OCI-LY7 (cell line): ENCODE measurements around the gene VEPH1. TPM values are rescaled to one million over a fixed set of nuclear protein-coding genes. Genes with fewer than 3 reads are reported as not detected.

Experiments
- BruUV-seq: library from RNA; stranded (reverse); fragments of 400-500 nt; replicated peaks from 2 replicates; lab custom pipeline; 2021; lab: Mats Ljungman, UMichigan
- CTCF ChIA-PET: fragments of 300-600 bp; sonication (Branson Sonifier 250); formaldehyde crosslinking; loops from one replicate; lab custom pipeline; 2022; ENCODE audit warnings: antibody characterized with exemption; ENCODE audit not compliant: unreplicated experiment; lab: Charles Lee
- POLR2A ChIA-PET: fragments of 300-600 bp; sonication (Branson Sonifier 250); formaldehyde crosslinking; loops from one replicate; lab custom pipeline; 2022; ENCODE audit warnings: antibody characterized with exemption; lab: Charles Lee
- DNase-seq: peaks from one replicate; pipeline ENCODE4 v3.0.0-alpha.2; 2015; ENCODE audit warnings: low spot score
- H2AFZ ChIP-seq: fragments of 200-600 bp; sonication (generic), shearing (Covaris generic); 2 replicates; pipeline ENCODE4 v1.6.1; 2014; ENCODE audit warnings: mild to moderate bottlenecking, antibody characterized with exemption, low read length, moderate library complexity
- H3K27ac ChIP-seq: fragments of 200-600 bp; sonication (generic); 2 replicates; pipeline ENCODE4 v1.5.1; 2014; ENCODE audit warnings: mixed run types, low read depth, mild to moderate bottlenecking, moderate library complexity, low read length, inconsistent platforms; ENCODE audit not compliant: poor library complexity, severe bottlenecking
- H3K36me3 ChIP-seq: fragments of 200-600 bp; sonication (generic); 2 replicates; pipeline ENCODE4 v1.6.1; 2014; ENCODE audit warnings: mild to moderate bottlenecking, antibody characterized with exemption, low read length, moderate library complexity, mixed read lengths; ENCODE audit not compliant: insufficient read depth
- H3K4me1 ChIP-seq: fragments of 200-600 bp; sonication (generic); 2 replicates; pipeline ENCODE4 v1.5.1; 2014; ENCODE audit warnings: mild to moderate bottlenecking, low read length; ENCODE audit not compliant: insufficient read depth, poor library complexity, severe bottlenecking
- H3K4me2 ChIP-seq: fragments of 200-600 bp; sonication (generic); 2 replicates; pipeline ENCODE4 v1.6.1; 2014; ENCODE audit warnings: mild to moderate bottlenecking, low read length
- H3K4me3 ChIP-seq: fragments of 200-600 bp; sonication (generic); 2 replicates; pipeline ENCODE4 v1.5.1; 2014; ENCODE audit warnings: mild to moderate bottlenecking, low read depth, low read length; ENCODE audit not compliant: poor library complexity, severe bottlenecking
- H3K79me2 ChIP-seq: fragments of 200-600 bp; sonication (generic); 2 replicates; pipeline ENCODE4 v1.6.1; 2016; ENCODE audit warnings: low read depth, mild to moderate bottlenecking, low read length, moderate library complexity, mixed read lengths; ENCODE audit not compliant: insufficient read depth
- H3K9me2 ChIP-seq: fragments of 200-600 bp; sonication (generic); 2 replicates; pipeline ENCODE4 v1.6.1; 2016; ENCODE audit warnings: mild to moderate bottlenecking, low read length, mixed read lengths; ENCODE audit not compliant: insufficient read depth
- H3K9me3 ChIP-seq: fragments of 200-600 bp; sonication (generic); 2 replicates; pipeline ENCODE4 v1.6.1; 2014; ENCODE audit warnings: mild to moderate bottlenecking, mixed run types, low read length, mixed read lengths
- H4K20me1 ChIP-seq: fragments of 200-600 bp; sonication (generic); 2 replicates; pipeline ENCODE4 v1.6.1; 2014; ENCODE audit warnings: mild to moderate bottlenecking, antibody characterized with exemption, low read length, moderate library complexity, mixed read lengths; ENCODE audit not compliant: insufficient read depth
- CTCF ChIP-seq: fragments of 200-600 bp; sonication (generic); conservative IDR thresholded peaks from 2 replicates; pipeline ENCODE4 v1.5.1; 2014; ENCODE audit warnings: mild to moderate bottlenecking, antibody characterized with exemption, low read length, moderate library complexity, mixed read lengths
- EZH2phosphoT487 ChIP-seq: fragments of 200-600 bp; sonication (generic); IDR thresholded peaks from 2 replicates; pipeline ENCODE4 v1.6.1; 2018; ENCODE audit warnings: low read depth, borderline replicate concordance, mild to moderate bottlenecking, mixed run types, antibody characterized with exemption, low read length, moderate library complexity, mixed read lengths
- intact Hi-C: fragments of 100-400 bp; cut with micrococcal nuclease; formaldehyde crosslinking; loops from one replicate; pipeline ENCODE4 v1.10.0; 2022; ENCODE audit not compliant: unreplicated experiment
- total RNA-seq, 2 experiments: library from RNA; depleted of rRNA in 1 of 2; stranded (reverse); fragments of >200 nt in 1 of 2; shearing (Covaris generic) in 1 of 2; gene quantifications; 2 replicates each; pipeline ENCODE4 v1.2.3, GENCODE V29; 2014 to 2022

Gene VEPH1
- total RNA-seq, 2 experiments from 2014 or later: not detected

GRCh38 chr3:157527131-157527881 is 24.1 kb upstream of the VEPH1 start:
- Histone ChIP-seq H3K36me3 (no peaks in the 10 kb centered on the region), H3K79me2 (no peaks in the 10 kb centered on the region), H3K9me2 (no peaks in the 10 kb centered on the region), H3K4me3 (no peak overlapping the region), H3K9me3 (no peaks in the 10 kb centered on the region), H3K4me1 (no peaks in the 10 kb centered on the region), H3K27ac (no peak overlapping the region), H4K20me1 (no peaks in the 10 kb centered on the region), H3K4me2 (no peak overlapping the region), H2AFZ (no peak overlapping the region)
- intact Hi-C loops: no loop called here
- CTCF ChIA-PET: no interaction called here
- no peak for TF ChIP-seq CTCF
- TF ChIP-seq EZH2phosphoT487: no peak
- no peak for DNase-seq
- POLR2A ChIA-PET: interaction anchor here (0.6 kb wide), 1 partner anchor 1016 kb away, joined by 3 read pairs; no protein-coding TSS in a partner anchor
- no TSS peak for BruUV-seq

GRCh38 chr3:157526036-157526435 is 22.8 kb upstream of the VEPH1 start:
- intact Hi-C loops: no loop called here
- H3K36me3 ChIP-seq: no peaks in the 10 kb centered on the region
- DNase-seq: no peak
- no peak overlapping the region for H2AFZ ChIP-seq
- no peak overlapping the region for H3K27ac ChIP-seq
- no peaks in the 10 kb centered on the region for H3K9me3 ChIP-seq
- H3K4me2 ChIP-seq: no peak overlapping the region
- ChIA-PET POLR2A (no interaction called here), CTCF (no interaction called here)
- BruUV-seq: no TSS peak
- H4K20me1 ChIP-seq: no peaks in the 10 kb centered on the region
- TF ChIP-seq CTCF (no peak), EZH2phosphoT487 (no peak)
- H3K4me3 ChIP-seq: no peak overlapping the region
- H3K9me2 ChIP-seq: no peaks in the 10 kb centered on the region
- no peaks in the 10 kb centered on the region for H3K79me2 ChIP-seq
- no peaks in the 10 kb centered on the region for H3K4me1 ChIP-seq

GRCh38 chr3:157523814-157524213 is 20.6 kb upstream of the VEPH1 start:
- no TSS peak for BruUV-seq
- CTCF ChIA-PET: no interaction called here

More at GRCh38 chr3:157523814-157524213, 20.6 kb upstream of the VEPH1 start:
- DNase-seq: no peak
- Histone ChIP-seq H3K9me3 (no peaks in the 10 kb centered on the region), H3K9me2 (no peaks in the 10 kb centered on the region), H3K36me3 (no peaks in the 10 kb centered on the region), H3K4me2 (no peak overlapping the region), H3K79me2 (no peaks in the 10 kb centered on the region), H3K4me3 (no peak overlapping the region), H2AFZ (no peak overlapping the region), H3K4me1 (no peaks in the 10 kb centered on the region), H3K27ac (no peak overlapping the region), H4K20me1 (no peaks in the 10 kb centered on the region)
- POLR2A ChIA-PET: interaction anchor here (0.7 kb wide), 1 partner anchor 282 kb away, joined by 4 read pairs; no protein-coding TSS in a partner anchor
- intact Hi-C loops: no loop called here
- TF ChIP-seq EZH2phosphoT487: no peak
- no peak for TF ChIP-seq CTCF
